T follicular helper cell (primary cell): ENCODE results near the gene BCAS1.

ENCODE experiments used
- DNase-seq: peaks from one replicate; pipeline ENCODE4 v3.0.0-alpha.2; 2020; ENCODE audit warnings: low read depth

BCAS1 gene

GRCh38 chr20:54103067-54103761, 32.8 kb upstream of the BCAS1 start:
- peak; percentile 44 for DNase-seq

DNA sequence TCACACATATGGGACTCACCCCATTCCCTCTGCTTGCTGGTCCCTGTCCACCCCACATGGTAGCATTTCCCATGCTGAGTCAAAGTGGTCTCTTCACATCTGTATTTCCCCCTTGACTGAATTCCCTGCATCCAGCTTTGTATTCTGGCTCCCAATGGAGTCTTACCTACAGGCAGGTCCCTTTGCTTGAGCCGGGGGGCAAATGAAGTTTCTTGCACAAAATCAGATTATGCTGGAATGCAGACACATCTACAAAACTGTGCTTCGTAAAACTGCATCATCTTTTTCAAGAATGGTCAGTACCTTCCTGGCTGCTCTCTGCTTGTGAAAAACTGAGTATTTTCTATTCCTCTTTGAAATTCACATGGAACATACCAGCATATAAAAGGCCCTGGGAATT, 32.1 kb upstream of the BCAS1 start:
- no peak for DNase-seq

- DNase-seq: no peak
These were observed 30.2 kb upstream of the BCAS1 start for GRCh38 chr20:54100563-54100962.

DNA sequence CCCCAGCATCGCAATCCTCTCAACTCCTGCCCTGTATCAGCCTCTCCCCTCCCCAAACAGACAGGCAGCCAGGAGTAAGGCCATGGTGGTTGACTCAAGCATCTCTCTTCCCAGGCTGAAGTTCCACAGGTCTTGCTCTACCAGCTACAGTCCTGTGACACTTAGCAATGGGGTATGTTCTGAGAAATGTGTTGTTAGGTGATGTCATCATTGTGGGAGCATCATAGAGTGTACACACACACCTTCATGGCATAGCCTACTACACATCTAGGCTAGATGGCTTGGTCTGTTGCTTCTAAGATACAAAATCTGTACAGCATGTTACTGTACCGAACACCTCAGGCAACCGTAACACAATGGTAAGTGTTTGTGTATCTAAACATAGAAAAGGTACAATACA, 29.5 kb upstream of the BCAS1 start:
- no peak for DNase-seq

DNA sequence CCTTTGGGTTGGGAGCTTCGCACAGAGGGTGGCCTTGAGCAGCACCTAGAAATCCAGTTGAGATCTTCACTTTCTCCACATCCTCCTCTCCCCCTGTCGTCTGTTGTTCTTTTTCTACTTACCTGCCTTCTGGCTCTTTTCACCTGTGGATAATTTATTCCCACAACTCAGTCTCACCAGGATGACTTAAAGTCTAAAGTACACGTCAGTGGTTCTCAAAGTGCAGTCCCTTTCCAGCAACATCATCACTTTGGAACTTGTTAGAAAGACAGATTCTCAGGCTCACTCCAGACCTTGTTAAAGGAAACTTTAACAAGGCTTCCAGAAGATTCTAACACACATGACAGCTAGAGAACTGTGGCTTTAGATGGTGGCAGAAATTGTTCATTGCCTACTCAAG, 27.7 kb upstream of the BCAS1 start:
- DNase-seq: no peak

DNA sequence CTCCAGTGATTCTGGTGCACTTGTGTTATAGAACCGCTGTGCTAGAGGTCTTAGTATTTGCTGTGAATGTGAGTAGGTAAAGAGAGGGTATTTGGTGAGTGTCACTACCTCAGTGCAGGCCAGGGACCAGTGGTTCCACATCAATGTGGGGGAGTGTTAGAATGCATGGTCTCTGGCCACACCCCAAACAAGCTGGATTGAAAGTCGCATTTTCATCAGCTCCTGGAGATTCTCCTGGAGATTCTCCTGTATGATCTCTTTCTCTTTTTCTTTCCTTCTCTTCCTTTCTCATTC, 26.8 kb upstream of the BCAS1 start:
- DNase-seq: no peak

- DNase-seq: no peak
These were observed 25.4 kb upstream of the BCAS1 start for GRCh38 chr20:54095824-54096223.

DNA sequence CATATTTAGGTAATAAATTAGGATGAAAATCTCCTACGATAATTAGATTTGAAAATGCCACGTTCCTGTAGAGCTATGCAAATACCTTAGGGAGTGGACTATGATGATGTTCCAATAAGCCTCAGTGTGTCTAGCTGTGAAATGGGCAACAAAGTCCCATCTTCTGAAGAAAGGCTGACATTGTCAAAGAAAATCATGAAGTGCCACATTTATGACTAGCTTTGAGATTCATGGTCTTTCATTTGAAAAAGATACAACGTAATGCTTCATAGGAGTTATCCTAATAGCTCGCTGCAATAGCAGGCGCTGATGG, 23.8 kb upstream of the BCAS1 start:
- no peak for DNase-seq

DNA sequence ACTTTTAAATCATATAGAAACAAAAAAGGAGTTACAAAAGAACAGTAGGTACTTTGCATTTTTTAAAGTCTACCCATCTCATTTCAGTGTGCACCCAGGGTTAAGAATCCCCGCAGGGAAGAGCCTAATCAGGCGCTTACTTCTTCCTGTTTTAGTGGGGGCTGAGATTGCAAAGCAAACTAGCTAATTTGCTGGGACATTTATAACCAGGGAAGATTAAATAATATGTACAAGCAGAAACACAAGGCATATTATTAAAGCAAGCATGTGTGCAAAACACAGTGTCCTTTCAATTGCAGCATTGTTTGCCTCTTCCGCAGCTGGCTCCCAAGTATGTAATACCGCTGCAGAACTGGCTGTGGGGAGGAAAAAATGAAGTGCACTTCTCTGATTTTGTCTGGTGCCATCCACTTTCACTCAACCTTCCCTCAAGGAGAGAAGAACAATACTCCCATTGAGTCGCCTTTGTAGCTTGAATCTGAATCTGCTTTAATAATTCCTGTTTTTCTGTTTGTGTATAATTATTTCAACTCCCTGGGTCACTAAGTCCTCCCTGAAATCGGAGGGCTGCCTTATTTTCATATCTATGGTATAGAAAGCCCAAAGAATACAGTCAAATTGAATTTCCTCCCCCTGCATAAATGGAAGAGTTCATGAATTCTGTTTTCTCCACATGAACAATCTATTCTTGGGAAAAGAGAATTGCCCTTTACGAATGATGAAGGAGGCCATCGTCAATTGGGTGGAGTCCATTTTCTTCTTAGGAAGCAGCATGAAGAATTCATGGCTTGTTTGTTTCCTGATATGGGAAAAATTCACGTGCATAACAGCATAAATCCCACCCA, 23.3 kb upstream of the BCAS1 start:
- no peak for DNase-seq

GRCh38 chr20:54092021-54092420, 21.6 kb upstream of the BCAS1 start:
- DNase-seq: no peak

DNA sequence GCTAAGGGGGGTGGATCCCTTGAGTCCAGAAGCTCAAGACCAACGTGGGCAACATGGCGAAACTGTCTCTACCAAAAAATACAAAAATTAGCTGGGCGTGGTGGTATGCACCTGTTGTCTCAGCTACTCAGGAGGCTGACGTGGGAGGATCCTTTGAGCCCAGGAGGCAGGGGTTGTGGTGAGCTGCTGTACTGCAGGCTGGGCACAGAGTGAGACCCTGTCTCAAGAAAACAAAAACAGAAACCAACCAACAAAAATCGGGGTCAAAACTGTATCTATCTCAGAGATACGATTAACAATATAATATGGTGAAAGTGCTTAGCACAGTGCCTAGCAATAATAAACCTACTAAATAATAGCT, 20.7 kb upstream of the BCAS1 start:
- DNase-seq: no peak

DNA sequence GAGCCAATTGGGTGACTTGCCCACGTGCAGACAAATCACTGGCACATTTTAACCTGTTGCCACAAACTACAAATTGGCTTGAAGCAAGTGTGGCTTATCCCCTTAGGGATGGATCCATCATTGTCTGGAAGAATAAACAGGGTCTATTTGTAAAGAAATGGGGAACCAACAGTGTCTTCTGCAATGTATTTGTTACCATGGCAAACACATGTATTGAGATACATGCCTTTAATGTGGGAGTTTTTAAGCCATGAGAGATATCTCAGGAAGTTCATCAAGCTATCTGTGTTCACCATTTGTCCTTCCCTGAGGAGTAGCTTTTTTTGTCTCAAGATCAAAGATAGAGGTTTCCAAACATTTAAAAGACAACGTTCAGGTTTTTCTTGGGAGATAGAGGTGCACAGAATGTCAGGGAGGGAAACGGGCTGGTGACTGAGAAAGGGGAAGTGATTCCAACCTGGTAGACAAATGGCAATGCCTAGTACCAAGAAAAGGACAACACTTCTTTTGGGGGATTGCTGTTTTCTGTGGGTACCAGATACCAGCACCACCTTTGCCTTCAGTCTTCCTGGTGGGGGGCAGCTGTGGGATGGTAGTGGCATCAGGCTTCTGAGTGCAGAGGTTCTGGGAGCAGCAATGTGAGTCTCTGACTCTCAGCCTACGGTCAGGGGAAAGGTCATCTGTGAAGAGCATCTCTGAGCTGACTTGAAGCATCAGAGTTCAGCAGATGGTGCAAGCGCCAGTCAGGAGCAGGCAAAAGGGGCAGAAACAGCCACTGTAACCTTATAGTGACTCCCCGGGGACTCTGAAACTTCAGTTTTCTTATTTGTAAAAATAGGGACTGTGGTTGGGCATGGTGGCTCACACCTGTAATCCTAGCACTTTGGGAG, 20.1 kb upstream of the BCAS1 start:
- DNase-seq: no peak

DNA sequence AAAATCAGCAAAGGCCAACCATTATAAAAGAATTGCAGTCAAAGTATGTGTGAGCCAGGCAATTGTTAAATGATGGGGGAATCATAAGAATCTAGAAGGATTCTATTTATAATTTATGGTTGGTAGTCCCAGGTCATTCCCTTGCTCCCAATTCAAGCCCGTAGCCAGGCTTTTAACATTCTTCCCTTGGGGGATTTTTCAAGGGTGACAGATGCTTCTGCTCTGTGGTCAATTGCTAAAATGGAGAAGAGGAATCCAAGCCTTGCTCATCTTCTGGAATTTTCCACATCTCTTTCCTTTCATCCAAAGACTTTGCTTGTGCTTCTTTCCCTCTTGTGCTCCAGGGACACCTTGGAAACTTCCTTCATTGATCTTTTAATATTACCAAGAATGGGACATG, 18.0 kb upstream of the BCAS1 start:
- no peak for DNase-seq

DNA sequence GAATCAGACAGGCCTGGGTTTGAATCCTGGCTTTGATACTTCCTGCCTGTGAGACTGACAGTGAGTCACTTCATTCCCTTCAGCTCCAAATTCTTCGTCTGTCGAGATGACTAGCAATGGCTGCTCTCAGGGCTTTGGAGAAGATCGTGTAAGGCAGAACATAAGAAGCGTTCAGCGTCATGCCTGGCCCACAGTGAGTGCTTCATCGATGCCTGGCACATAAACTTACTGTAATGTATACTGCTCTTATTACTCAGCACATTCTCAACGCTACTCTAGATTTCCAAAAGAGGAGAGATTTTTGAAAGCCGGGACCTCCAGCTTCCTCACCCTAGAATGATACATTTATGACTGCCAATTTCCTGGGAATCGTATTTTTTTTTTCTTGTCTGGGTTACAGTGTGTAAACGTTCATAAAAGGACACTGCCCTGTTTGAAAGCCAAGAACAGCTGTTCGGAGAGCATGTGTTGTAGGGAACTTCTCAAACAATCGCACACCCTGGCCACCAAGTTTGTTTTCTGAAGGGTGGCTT, 16.2 kb upstream of the BCAS1 start:
- DNase-seq: no peak

DNA sequence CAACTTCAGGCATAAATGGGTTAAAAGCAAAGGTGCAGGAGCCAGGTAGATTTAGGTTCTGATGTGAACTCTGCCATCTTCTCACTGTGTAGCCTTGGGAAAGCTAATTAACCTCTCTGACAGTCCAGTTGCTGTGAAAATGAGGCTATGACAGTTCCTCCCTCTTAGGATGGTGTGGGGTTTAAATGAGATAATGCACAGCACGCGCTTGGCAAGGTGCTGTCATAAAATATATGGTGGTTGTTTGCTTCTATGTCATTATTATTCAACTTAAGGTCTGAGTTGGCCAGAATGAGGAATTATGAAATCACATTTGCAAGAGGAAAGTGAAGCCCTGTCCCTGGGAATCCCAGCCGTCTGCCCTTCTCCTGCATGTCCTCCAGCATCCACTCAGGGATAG, 15.5 kb upstream of the BCAS1 start:
- no peak for DNase-seq

DNA sequence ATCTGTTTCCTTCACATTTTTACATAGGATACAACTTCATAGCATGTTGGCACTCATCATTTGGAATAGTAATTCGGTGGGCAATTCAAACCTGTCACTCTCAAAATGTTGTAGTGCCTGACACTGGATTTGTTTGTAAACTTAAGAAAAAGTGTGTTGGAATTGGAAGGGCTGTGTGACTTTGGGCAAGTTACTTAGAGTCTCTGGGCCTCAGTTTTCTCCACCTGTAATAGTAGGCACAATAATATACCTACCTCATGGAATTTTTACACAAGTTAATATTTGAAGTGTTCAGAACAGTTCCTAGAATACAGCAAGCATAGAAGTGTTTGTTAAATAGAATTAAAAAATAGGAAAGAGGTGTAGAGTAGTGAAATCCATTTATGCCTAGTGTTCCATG, 15.0 kb upstream of the BCAS1 start:
- DNase-seq: no peak

DNA sequence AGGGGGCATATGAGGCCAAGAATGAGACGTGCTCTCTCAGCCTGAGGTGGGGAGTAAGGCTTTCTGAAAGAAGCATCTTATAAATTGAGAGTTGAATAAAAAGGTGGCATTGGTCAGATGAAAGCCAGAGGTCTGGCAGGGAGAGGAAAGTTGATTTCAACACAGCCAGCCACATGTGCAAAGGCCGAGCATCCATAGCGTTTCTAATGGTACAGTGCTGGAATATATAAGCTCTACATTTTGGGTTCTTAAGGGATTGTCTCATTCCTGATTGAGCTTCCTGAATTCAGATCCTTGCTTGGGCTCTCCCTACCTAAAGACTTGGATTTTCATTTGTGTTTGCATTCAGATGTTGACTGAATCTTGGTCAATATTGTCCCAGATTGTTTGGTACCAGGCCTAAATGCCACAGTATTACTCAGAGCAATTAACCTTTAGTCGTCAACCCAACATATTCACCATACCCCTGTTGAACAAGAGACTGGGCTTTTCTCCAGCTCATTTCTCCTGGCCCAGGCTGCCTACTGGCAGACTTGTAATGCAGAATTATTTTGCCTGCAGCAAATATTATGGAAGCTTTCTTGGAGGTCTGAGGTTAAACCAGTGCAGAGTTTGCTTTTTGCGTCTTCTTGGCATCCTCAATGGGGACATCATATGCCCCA, 14.5 kb upstream of the BCAS1 start:
- no peak for DNase-seq

DNA sequence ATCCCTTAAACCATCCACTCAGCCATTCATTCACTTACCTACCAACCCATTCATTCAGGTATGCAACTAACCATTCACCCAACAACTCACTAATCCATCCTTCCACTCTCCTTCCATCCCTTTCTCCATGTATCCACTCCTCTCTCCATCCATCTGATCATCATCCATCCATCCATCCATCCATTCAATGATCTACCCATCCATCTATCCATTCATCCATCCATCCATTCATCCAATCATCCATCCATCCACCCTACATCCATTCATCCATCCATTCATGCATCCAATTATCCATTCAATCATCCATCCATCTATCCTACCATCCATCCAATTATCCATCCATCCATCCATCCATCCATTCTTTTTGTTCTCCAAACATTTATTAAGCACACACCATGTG, 13.8 kb upstream of the BCAS1 start:
- DNase-seq: no peak

DNA sequence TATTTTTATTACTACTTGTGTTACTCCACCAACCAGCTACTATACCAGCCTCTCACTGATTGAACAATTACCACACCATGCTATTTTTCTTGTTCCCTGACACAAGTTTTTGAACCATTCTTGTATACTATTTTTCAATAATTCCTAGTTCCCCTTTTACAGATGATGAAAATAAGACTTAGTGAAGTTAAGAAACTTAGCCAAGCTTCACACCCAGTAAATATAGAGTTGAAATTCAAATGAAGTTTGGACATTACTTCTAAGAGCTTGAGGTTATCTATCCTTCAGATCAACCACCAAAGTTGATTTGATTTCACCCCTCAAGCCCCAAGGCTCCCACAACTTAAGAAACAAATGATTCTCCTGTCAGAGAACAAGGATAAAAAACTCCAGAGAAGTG, 13.1 kb upstream of the BCAS1 start:
- no peak for DNase-seq

- no peak for DNase-seq
These were observed 11.7 kb upstream of the BCAS1 start for GRCh38 chr20:54082100-54082499.

- no peak for DNase-seq
These were observed 9.3 kb upstream of the BCAS1 start for GRCh38 chr20:54079652-54080051.

- no peak for DNase-seq
These were observed 8.0 kb upstream of the BCAS1 start for GRCh38 chr20:54078296-54078984.
